ENCODE measurements around the gene RRAS2.

Gene RRAS2

GRCh38 chr11:14229472-14229871 is 129.5 kb downstream of the RRAS2 start:
- no peak overlapping the region for H3K4me3 ChIP-seq (ENCODE audit: low read depth, low read length)
- TF ChIP-seq CTCF (IDR thresholded peaks at IDR 0.05; ENCODE audit: borderline replicate concordance, insufficient read depth, low read depth, low read length) = no peak

DNA sequence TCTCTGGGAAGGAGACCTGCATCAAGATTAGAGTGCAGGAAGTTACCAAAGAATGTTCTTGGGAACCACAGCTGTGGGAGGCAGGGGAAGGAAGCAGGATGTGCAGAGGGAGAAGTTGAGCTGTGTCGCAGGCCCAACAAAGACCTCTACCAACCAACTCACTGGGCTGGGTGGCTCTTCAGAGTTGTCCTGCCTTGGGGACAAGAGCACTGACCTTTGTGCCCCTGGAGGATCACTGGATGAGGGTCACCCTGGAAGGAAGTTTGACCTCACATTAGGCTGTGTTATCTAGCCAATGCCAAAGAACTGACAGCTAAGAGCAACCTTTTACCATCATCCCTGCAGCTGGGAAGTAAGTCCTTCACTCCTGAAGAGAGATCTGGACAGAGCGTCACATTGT is 130.6 kb downstream of the RRAS2 start:
- no peak for TF ChIP-seq CTCF (IDR thresholded peaks at IDR 0.05; ENCODE audit: borderline replicate concordance, insufficient read depth, low read depth, low read length)
- H3K4me3 ChIP-seq (ENCODE audit: low read depth, low read length) = no peak overlapping the region

All from GM12875 (cell line).